ENCODE measurements around the gene TOP2A.
"Not testable (repeated sequence)": the region's sequence is repeated elsewhere in the genome, so short reads cannot be mapped to it uniquely, and the experiment has no call there.

GRCh38 chr17:40409540-40409939 lies 8.2 kb downstream of the TOP2A start:
- not testable (repeated sequence) for TF ChIP-seq POLR2AphosphoS5 (IDR thresholded peaks at IDR 0.05; ENCODE audit: low read depth, low read length); POLR2A (IDR thresholded peaks at IDR 0.05; ENCODE audit: low read depth, low read length); TAF1 (IDR thresholded peaks at IDR 0.05; ENCODE audit: borderline replicate concordance, low read depth, low read length)

Data from GM12892 (cell line).